OCI-LY1 (cell line): ENCODE data around the gene PLXNA3.

Source experiments
- H2AFZ ChIP-seq: fragments of 200-600 bp; sonication (generic), shearing (Covaris generic); 2 replicates; pipeline ENCODE4 v1.6.0; 2014; ENCODE audit warnings: antibody characterized with exemption, mild to moderate bottlenecking, low read length
- H3F3A ChIP-seq: fragments of 200-600 bp; sonication (generic), shearing (Covaris generic); 2 replicates; pipeline ENCODE4 v1.6.0; 2014; ENCODE audit warnings: mild to moderate bottlenecking, antibody characterized with exemption, low read length, moderate library complexity; ENCODE audit not compliant: insufficient read depth
- H3K27ac ChIP-seq: fragments of 200-600 bp; sonication (generic); 2 replicates; pipeline ENCODE4 v1.5.1; 2014; ENCODE audit warnings: low read length, mixed run types, mild to moderate bottlenecking, low read depth; ENCODE audit not compliant: poor library complexity, severe bottlenecking
- H3K27me3 ChIP-seq: fragments of 200-600 bp; sonication (generic); 2 replicates; pipeline ENCODE4 v1.6.0; 2014; ENCODE audit warnings: antibody characterized with exemption, mild to moderate bottlenecking, low read length, moderate library complexity; ENCODE audit not compliant: insufficient read depth
- H3K36me3 ChIP-seq: fragments of 200-600 bp; sonication (generic); 2 replicates; pipeline ENCODE4 v1.6.1; 2014; ENCODE audit warnings: mild to moderate bottlenecking, antibody characterized with exemption, low read length, moderate library complexity, mixed read lengths; ENCODE audit not compliant: insufficient read depth
- H3K4me1 ChIP-seq: fragments of 200-600 bp; sonication (generic); 2 replicates; pipeline ENCODE4 v1.5.1; 2014; ENCODE audit warnings: mild to moderate bottlenecking, low read length, moderate library complexity; ENCODE audit not compliant: insufficient read depth, severe bottlenecking
- H3K4me2 ChIP-seq: fragments of 200-600 bp; sonication (generic), shearing (Covaris generic); 2 replicates; pipeline ENCODE4 v1.6.1; 2014; ENCODE audit warnings: low read length
- H3K4me3 ChIP-seq: fragments of 200-600 bp; sonication (generic); 2 replicates; pipeline ENCODE4 v1.5.1; 2014; ENCODE audit warnings: low read length, low read depth, mild to moderate bottlenecking, mixed read lengths; ENCODE audit not compliant: poor library complexity, severe bottlenecking
- H3K79me2 ChIP-seq: fragments of 200-600 bp; shearing (Covaris generic); 2 replicates; pipeline ENCODE4 v1.6.1; 2016; ENCODE audit warnings: mixed run types, low read length, mixed read lengths; ENCODE audit not compliant: insufficient read depth
- H3K9ac ChIP-seq: fragments of 200-600 bp; sonication (generic), shearing (Covaris generic); 2 replicates; pipeline ENCODE4 v1.6.1; 2014; ENCODE audit warnings: mild to moderate bottlenecking, low read length, mixed read lengths
- H3K9me2 ChIP-seq: fragments of 200-600 bp; sonication (generic), shearing (Covaris generic); 2 replicates; pipeline ENCODE4 v1.6.1; 2014; ENCODE audit warnings: low read depth, mild to moderate bottlenecking, low read length, mixed read lengths
- H3K9me3 ChIP-seq: fragments of 200-600 bp; shearing (Covaris generic); 2 replicates; pipeline ENCODE4 v1.6.1; 2014; ENCODE audit warnings: low read length, mixed read lengths
- H4K20me1 ChIP-seq: fragments of 200-600 bp; sonication (generic), shearing (Covaris generic); 2 replicates; pipeline ENCODE4 v1.6.0; 2016; ENCODE audit warnings: mild to moderate bottlenecking, low read length; ENCODE audit not compliant: insufficient read depth
- EZH2 ChIP-seq: fragments of 200-600 bp; sonication (generic), shearing (Covaris generic); IDR thresholded peaks from 2 replicates; pipeline ENCODE4 v1.8.0; 2017; ENCODE audit warnings: borderline replicate concordance, mixed run types, mild to moderate bottlenecking, antibody characterized with exemption, low read length, moderate library complexity, mixed read lengths
- TF ChIP-seq, protein P1 (sequence below): fragments of 200-600 bp; sonication (generic), shearing (Covaris generic); IDR thresholded peaks from 2 replicates; pipeline ENCODE4 v1.5.1; 2017; ENCODE audit warnings: mild to moderate bottlenecking, antibody characterized with exemption, low read length, moderate library complexity, mixed read lengths

Gene PLXNA3

DNA sequence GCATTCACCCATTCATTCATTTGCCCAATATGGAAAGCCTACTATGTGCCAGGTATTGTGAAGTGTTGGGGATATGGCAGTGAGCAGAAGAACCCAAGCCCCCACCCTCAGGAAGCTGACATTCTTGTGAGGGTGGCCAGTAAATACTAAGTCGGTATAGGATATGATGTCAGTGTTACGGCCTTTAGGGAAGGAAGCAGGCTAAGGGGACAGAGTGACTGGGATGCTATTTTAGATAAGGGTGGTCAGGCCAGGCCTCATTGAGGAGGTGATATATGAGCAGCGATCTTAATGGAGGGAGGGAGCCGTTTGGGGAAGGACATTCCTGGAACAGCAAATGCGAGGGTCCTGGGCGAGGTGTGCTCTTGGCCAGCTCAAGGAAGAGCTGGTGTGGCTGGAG, 27.6 kb upstream of the PLXNA3 start:
- Histone ChIP-seq H3K9ac (no peak overlapping the region), H3K27ac (no peak overlapping the region), H4K20me1 (no peaks in the 10 kb centered on the region), H3K9me2 (no peaks in the 10 kb centered on the region), H3F3A (no peaks in the 10 kb centered on the region), H3K4me2 (no peak overlapping the region), H3K4me3 (no peak overlapping the region), H2AFZ (no peak overlapping the region), H3K79me2 (no peaks in the 10 kb centered on the region), H3K27me3 (no peaks in the 10 kb centered on the region), H3K4me1 (peaks cover 16% of the 10 kb centered on the region), H3K9me3 (no peaks in the 10 kb centered on the region), H3K36me3 (peaks cover 21% of the 10 kb centered on the region; the same call in 1 of the 2 replicates)
- no peak for TF ChIP-seq EZH2
- TF ChIP-seq, protein P1, sequence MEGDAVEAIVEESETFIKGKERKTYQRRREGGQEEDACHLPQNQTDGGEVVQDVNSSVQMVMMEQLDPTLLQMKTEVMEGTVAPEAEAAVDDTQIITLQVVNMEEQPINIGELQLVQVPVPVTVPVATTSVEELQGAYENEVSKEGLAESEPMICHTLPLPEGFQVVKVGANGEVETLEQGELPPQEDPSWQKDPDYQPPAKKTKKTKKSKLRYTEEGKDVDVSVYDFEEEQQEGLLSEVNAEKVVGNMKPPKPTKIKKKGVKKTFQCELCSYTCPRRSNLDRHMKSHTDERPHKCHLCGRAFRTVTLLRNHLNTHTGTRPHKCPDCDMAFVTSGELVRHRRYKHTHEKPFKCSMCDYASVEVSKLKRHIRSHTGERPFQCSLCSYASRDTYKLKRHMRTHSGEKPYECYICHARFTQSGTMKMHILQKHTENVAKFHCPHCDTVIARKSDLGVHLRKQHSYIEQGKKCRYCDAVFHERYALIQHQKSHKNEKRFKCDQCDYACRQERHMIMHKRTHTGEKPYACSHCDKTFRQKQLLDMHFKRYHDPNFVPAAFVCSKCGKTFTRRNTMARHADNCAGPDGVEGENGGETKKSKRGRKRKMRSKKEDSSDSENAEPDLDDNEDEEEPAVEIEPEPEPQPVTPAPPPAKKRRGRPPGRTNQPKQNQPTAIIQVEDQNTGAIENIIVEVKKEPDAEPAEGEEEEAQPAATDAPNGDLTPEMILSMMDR, result no peak

DNA sequence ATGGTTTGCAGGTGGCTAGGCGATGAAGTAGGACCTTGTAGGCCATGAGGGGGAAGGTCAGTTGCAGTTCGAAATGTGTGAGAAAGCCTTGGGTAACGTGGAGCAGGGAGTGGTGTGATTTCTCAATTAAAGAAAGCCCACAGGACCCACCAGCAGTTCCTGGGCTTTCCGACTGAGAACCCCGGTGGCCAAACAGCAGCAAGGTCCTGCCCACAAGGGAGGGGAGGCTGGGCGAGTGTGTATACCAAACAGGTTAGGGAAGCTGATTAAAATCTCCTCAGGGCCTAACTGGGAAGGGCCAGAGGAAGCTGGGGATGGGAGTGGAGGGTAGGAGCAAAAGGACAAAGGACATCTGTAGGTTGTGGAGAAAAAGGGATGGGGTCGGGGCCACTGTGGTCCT, 27.2 kb upstream of the PLXNA3 start:
- TF ChIP-seq, protein P1, result no peak
- no peak for TF ChIP-seq EZH2
- H3K36me3 ChIP-seq, result peaks cover 22% of the 10 kb centered on the region; the same call in 1 of the 2 replicates
- H3K9me2 ChIP-seq, result no peaks in the 10 kb centered on the region
- no peak overlapping the region for H3K4me2 ChIP-seq
- H4K20me1 ChIP-seq, result no peaks in the 10 kb centered on the region
- no peaks in the 10 kb centered on the region for H3F3A ChIP-seq
- H3K27ac ChIP-seq, result no peak overlapping the region
- H3K4me1 ChIP-seq, result peaks cover 18% of the 10 kb centered on the region
- H3K9ac ChIP-seq, result no peak overlapping the region
- no peak overlapping the region for H2AFZ ChIP-seq
- H3K27me3 ChIP-seq, result no peaks in the 10 kb centered on the region
- H3K4me3 ChIP-seq, result no peak overlapping the region
- no peaks in the 10 kb centered on the region for H3K9me3 ChIP-seq
- H3K79me2 ChIP-seq, result no peaks in the 10 kb centered on the region

DNA sequence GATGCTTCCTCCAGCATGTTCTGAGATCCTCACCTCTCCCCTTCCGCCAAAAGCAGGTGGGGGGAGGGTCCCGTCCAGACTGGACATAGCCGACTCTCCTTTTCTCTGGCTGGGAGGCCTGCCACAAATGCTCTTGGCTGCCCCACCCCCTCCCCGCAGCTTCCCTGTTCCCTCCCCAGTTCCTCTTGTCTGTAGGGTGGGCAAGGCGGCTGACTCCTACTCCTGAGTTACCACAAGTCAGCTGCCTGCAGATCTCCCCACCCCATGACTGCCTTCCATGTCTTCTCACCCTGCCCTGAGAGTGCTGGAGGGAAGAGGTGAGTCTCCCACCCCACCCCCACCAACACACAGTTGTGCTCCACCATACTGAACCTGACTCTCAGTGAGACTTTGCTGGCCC, 26.7 kb upstream of the PLXNA3 start:
- no peaks in the 10 kb centered on the region for H3K27me3 ChIP-seq
- no peak overlapping the region for H3K27ac ChIP-seq
- peaks cover 22% of the 10 kb centered on the region; the same call in 1 of the 2 replicates for H3K36me3 ChIP-seq
- no peaks in the 10 kb centered on the region for H3K9me2 ChIP-seq
- no peak overlapping the region for H3K4me2 ChIP-seq
- H3K9ac ChIP-seq, result no peak overlapping the region
- H3K4me1 ChIP-seq, result peaks cover 22% of the 10 kb centered on the region
- no peaks in the 10 kb centered on the region for H3K9me3 ChIP-seq
- TF ChIP-seq EZH2, result no peak
- TF ChIP-seq, protein P1, result no peak
- no peaks in the 10 kb centered on the region for H4K20me1 ChIP-seq
- no peak overlapping the region for H3K4me3 ChIP-seq
- H2AFZ ChIP-seq, result no peak overlapping the region
- no peaks in the 10 kb centered on the region for H3F3A ChIP-seq
- H3K79me2 ChIP-seq, result no peaks in the 10 kb centered on the region
